Measurements from ENCODE around the gene AFF3.

AFF3 gene

DNA sequence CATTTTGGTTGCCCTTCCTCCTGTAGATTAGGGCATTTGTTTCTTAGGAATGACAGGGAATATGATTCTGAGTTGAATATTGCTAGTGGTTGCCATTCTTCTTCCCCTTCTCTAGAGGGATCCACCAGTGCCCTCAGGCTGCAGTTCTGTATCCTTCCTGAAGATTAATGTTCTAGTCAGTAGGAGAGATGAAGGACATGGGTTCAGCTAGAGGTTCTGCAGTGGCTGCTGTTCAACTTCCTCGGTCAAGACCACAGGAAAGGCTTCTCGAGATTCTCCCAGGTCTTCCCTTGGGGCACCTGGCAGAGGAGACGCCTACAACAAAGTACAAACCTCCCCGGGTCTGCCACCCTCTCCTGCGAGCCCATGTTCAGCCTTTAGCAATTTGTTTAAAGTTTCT lies 325.5 kb downstream of the AFF3 start:
- DNase-seq: no peak

GRCh38 chr2:99812426-99812825 lies 330.0 kb downstream of the AFF3 start:
- DNase-seq: no peak

DNA sequence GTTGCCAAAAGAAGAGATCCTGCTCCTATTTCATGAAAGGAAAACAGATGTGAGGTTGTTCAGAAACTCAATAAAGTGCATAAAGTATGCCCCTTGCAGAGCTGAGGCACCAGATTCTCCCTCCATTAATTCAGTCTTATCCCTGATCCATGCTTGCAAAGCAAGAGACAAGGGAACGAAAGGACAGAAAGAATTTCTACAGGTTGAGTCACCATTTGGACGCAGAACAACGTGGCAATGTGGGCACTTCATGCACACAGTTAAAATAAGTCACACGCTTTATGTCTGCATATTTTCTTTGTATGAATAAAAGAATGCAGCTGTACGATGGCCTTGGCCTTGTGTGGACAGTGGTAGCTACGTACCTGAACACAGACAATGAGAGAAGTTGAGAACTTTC lies 330.8 kb downstream of the AFF3 start:
- no peak for DNase-seq

- no peak for DNase-seq
These were observed 332.2 kb downstream of the AFF3 start for GRCh38 chr2:99810225-99810624.

DNA sequence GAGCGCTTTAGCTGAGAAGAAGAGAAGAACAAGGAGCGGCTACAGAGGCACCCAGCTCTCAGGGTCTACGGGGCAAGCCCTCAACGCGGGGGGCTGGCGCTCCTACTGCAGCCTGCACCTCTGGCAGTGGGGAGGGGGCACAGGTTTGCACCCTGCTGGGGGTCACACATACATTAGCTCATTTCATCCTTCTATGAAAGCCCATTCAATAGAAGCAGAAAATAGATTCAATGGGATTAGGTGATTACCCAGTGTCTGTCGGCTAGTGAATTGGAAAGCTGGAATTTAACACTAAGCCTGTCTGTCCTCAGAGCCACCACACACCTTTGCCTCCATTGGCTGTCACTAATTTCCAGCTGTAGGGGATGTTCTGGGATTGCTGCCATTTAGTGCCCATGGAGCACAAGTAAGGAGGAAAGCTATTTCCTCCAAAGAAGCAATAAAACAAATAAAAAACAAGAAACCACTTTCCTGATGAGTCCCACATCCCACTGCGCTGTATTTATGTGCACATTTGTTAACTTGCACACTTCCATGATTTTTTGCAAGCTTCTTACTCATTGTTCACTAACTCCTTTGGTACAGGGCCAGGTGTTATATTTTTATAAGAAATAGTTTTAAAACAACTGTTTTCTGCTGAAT lies 333.0 kb downstream of the AFF3 start:
- no peak for DNase-seq

GRCh38 chr2:99808361-99809200 lies 333.8 kb downstream of the AFF3 start:
- DNase-seq: no peak

- no peak for DNase-seq
These were observed 335.6 kb downstream of the AFF3 start for GRCh38 chr2:99806758-99807157.

- no peak for DNase-seq
These were observed 336.4 kb downstream of the AFF3 start for GRCh38 chr2:99805930-99806476.

- no peak for DNase-seq
These were observed 338.5 kb downstream of the AFF3 start for GRCh38 chr2:99803846-99804245.

- no peak for DNase-seq
These were observed 339.7 kb downstream of the AFF3 start for GRCh38 chr2:99802734-99803133.

- no peak for DNase-seq
These were observed 341.0 kb downstream of the AFF3 start for GRCh38 chr2:99801327-99801901.

- DNase-seq: no peak
These were observed 344.9 kb downstream of the AFF3 start for GRCh38 chr2:99797475-99797874.

GRCh38 chr2:99794414-99794813 lies 348.0 kb downstream of the AFF3 start:
- no peak for DNase-seq

- DNase-seq: no peak
These were observed 349.4 kb downstream of the AFF3 start for GRCh38 chr2:99793022-99793421.

DNA sequence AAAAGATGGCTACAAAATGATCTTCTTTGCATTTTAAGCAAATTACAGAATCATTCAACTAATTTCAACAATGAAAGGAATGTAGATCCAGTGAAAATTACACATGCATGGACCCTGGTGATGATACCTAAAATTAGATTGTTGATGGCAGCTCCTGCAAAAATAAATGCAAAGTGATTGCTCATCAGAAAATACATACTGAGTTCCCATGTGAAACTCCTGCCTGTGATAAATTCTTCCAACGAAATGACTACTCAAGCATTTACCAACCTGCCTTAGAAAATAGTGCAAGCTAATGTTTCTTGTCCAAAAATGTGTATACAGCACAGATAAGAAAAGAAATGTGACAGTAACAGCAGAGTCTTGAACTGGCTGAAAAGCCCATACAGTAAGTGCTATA lies 352.5 kb downstream of the AFF3 start:
- DNase-seq: no peak

GRCh38 chr2:99787769-99788382 lies 354.5 kb downstream of the AFF3 start:
- DNase-seq: no peak

DNA sequence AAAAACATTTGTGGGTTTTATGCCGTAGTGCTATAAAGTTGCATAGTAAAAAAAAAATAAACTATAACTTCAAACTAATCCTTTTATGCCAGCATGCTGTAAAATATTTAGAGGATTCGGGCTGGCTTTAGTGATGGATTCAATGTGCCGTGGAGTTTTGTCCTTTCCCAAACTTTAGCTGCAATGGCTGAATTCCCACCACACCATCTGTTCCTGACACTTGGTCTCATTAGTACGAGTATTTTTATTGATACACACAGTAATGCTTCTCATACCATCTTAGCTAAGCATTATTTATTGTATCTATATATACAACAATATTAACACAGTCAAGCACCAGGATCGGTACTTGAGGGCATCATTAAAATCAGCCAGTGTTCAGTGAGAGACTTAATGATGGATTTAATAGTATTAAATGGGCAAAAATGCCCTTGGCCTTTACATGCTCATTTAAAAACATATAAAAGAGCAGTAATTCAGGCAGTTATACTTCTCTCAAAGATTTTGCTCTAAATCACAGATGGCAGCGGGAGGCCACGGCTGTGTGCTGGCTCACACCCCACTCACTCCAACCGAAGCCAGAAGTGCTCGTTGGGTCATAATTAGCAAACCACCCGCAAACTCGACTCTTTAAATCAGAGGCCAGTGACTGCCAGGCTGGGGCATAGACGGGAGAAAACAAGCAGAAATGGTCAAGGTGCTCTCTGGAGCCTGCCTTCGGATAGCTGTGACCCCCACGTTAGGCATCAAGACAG lies 355.6 kb downstream of the AFF3 start:
- DNase-seq: no peak

DNA sequence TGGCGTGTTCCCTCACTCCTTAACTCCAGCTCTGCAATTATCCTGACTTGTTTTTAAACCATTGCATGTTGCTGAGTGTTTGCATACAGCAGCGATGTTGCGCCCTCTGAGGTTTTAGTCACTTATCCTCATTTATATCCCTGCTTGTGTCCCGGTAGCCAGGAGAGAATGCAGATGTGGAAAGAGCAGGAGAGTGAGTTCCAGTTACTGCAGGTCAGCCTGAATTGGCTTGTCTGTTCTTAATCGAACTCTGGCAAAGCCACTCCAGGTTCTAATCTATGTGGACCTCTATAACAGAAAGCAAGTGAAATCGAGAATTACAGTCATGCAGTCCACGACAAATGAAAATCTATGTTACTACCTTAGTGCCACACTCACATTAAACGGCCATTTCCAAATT lies 357.4 kb downstream of the AFF3 start:
- DNase-seq: no peak

GRCh38 chr2:99784282-99784681 lies 358.1 kb downstream of the AFF3 start:
- DNase-seq: no peak

- DNase-seq: no peak
These were observed 362.1 kb downstream of the AFF3 start for GRCh38 chr2:99780276-99780675.

GRCh38 chr2:99779276-99779675 lies 363.1 kb downstream of the AFF3 start:
- no peak for DNase-seq

DNA sequence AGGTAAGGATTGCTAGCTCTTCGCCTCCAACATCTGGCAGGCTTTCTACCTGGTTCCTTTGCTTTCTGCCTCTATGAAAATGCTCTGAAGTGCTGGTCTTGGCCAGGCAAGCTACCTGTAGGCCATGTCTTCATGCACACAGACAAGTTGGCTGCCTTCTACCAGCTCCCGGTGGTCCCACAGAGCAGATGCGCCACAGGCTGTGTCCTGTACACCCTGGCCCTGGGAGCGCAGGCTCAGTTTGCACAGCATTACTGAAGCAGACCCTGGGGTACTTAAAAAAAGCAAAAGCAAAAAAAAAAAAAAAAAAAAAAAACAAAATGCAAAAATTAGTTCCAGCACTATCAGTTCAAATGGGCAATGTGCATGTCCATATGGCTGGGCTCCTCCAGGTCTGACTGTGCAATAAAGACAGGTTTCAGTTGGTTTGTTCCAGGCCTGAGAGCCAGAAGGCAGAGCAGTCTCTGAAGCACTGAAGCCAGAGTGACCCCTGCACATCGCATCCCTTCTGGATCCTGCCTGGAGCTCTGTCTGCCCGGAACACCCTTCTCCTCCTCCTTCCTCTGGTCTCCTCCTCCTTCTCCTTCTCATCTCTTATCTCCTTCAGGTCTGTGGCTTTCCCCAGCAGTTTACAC lies 364.6 kb downstream of the AFF3 start:
- no peak for DNase-seq

Measured in NK-92 treated with Interleukin-12 subunit alpha and Interleukin-12 subunit beta, amount 100 ng/mL, for 24 hours (cell line).